Renal pelvis (tissue), 4 donors: ENCODE results near the gene NPM3. TPM values are rescaled to one million over a fixed set of nuclear protein-coding genes. Genes with fewer than 3 reads are reported as not detected.
"Not testable (repeated sequence)": the region's sequence is repeated elsewhere in the genome, so short reads cannot be mapped to it uniquely, and the experiment has no call there.

Source experiments
- DNase-seq: peaks from one replicate; pipeline ENCODE4 v3.0.0-alpha.2; 2013
- polyA plus RNA-seq, 3 donors: library from polyadenylated mRNA; unstranded; fragments of 120-200 nt; gene quantifications; one replicate each; pipeline ENCODE4 v1.2.1, GENCODE V29; 2013; ENCODE audit not compliant: insufficient read length in 3 of 3

NPM3 gene
- polyA plus RNA-seq, 3 donors = 54.7 to 68.9 (median 58.2) TPM

GRCh38 chr10:101816913-101817336, 33.7 kb upstream of the NPM3 start:
- DNase-seq = no peak

DNA sequence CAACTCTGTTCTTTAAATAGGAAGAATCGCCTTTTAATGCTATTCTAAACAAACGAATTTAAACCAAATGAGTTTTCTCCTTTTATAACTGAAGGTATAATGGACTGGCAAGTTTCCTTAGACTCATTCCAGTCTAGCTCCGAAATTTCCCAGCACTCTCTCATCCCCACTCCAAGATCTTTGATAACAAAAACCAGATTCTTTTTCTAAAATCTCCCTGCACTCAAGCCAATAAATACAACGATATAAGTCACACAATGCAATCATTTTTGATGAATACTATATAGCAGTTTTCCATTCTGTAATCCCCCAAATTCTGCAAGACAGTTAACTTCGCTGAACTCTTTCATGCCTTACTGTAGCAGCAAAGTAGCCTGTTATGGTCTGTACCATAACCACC, 33.1 kb upstream of the NPM3 start:
- no peak for DNase-seq

GRCh38 chr10:101814466-101815071, 31.3 kb upstream of the NPM3 start:
- DNase-seq = no peak

GRCh38 chr10:101812606-101813005, 29.4 kb upstream of the NPM3 start:
- DNase-seq = no peak

DNA sequence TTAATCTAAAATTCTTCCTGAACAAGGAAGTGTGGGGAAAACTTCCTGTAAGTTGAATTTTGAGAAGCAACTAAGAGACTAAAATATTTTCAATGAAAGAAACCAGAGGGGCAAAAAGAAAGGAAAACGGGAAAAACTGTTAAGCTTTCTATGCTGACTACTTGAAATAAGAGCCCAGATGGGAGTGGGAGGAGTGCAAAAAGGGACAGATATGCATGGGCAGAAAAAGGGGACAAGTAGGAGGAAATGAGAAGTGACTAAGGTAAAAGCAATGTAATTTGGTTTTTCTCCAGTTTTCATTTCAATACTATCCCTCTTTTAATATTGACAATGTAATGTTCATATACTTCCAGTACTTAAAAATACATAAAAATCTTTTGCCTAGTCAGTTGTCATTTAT, 23.9 kb upstream of the NPM3 start:
- DNase-seq = no peak

DNA sequence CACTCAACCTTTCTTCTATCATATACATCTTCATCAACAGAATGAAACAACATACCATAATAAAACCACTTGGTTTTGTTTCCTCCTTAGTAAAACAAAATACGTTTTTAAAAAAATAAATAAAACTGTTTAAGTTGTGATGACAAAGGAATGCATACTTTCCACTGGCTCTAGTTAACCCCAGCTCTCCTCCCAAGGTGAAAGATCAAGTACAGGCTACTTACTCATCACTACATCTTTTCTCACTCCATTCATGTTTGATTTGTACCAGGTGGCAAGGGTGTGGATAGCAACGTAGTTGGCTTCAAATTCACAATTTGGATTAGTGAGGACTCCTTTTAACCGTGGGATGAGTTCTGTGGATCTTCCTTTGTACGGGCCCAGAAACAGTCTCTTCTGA, 20.3 kb upstream of the NPM3 start:
- no peak for DNase-seq

GRCh38 chr10:101797403-101798059, 14.3 kb upstream of the NPM3 start:
- no peak for DNase-seq

DNA sequence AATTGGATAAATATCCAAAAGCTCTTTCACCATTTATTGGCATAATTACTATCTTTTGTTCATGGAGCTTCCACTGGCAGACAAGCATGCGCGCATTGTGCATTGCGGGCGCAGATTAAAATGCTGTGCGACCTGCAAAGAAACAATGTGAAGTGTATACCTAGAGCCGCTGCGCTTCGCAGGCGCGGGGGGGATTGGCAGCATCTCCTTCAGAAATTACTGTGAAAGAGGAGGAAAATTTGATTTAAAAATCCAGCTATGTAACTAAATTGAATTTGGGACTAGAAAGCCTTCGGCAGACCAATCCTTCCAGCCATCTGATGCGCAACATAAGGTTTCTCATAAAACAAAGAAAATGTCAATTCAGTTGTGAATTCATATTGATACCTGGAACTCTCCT, 10.3 kb upstream of the NPM3 start:
- DNase-seq = no peak

GRCh38 chr10:101789686-101790085, 6.4 kb upstream of the NPM3 start:
- no peak for DNase-seq

DNA sequence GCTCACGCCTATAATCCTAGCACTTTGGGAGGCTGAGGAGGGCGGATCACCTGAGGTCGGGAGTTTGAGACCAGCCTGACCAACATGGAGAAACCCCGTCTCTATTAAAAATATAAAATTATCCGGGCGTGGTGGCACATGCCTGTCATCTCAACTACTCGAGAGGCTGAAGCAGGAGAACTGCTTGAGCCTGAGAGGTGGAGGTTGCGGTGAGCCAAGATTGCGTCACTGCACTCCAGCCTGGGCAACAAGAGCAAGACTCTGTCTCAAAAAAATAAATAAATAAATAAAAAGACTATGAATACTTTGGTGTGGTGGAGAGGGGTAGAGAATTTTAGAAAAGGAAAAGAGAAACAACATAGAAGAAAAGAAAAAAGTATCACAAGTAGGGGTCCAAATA, 6.0 kb upstream of the NPM3 start:
- DNase-seq = not testable (repeated sequence)

DNA sequence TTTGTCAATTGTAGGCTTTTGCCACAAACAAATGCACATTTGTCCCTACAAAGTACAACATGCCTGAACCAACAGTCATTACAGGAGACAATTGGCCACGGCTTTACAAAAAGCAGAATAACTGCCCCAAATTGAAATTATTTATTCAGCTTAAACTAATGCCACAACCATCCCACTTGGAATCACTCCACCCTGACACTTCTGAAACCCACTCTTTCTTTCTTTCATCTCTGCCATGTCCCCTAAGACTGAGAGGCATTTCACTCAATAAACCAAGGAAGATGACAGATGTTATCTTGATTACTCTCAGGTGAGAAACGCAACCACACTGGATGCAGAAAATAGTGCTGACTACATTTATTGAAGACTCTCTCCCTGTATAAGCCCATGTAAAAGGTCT, 2.6 kb upstream of the NPM3 start:
- no peak for DNase-seq

- no peak for DNase-seq
Observed at GRCh38 chr10:101784558-101784957, 1.3 kb upstream of the NPM3 start.

- DNase-seq = no peak
Observed at GRCh38 chr10:101783736-101784118, 481 bp upstream of the NPM3 start.

DNA sequence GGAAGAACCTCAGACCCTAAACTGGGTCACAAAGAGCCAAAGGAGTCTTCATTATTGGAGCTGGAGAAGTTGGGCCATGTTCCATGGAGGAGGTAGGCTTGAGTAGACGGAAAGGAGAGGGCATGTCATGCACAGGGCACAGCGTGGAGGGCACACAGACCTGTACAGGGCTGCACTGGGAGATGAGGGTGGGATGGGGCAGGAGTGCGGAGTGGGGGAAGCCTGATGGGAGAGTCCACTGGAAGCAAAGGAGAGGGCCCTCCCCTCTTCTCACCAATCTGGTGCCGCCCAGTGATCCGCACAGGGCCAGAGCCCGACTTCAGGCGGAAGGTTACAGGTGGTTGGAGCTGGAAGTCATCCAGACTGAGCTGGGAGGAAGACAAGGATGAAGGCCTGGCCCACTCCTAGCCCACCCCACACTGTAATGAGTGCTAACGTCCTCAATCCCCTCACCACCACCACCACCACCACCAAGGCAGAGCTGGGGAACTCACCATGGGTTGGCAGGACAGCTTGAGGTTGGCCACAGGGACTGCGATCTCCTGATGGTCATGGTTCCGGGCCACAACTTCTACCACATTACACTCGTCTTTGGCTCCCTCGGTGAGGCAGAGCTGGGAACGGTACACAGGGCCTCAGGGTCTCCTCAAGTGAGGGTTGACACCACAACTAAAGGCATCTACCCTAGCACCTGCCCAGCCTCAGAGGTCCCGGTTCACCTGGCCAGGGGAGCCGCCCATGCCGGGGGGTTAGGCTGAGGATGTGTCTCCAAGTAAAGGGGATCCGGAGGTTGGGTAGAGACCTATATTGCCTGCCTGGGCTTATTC, 1.0 kb downstream of the NPM3 start:
- no peak for DNase-seq

DNA sequence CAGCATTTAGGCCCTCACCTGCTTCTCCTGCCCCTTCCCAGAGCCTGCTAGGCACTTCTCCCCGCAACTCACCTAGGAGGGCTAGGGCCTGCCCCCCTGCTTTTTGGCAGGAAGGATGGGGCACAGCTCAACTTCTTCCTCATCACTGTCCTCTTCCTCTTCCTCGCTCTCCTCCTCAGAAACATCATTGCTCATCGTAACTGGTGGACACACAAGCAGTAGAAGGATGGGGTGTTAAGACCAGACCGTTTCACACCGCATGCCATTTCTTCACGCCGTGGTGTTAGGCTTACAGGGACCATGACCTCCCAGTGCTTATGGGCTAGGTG, 1.6 kb downstream of the NPM3 start:
- DNase-seq = no peak

GRCh38 chr10:101780818-101781654, 2.2 kb downstream of the NPM3 start:
- no peak for DNase-seq

DNA sequence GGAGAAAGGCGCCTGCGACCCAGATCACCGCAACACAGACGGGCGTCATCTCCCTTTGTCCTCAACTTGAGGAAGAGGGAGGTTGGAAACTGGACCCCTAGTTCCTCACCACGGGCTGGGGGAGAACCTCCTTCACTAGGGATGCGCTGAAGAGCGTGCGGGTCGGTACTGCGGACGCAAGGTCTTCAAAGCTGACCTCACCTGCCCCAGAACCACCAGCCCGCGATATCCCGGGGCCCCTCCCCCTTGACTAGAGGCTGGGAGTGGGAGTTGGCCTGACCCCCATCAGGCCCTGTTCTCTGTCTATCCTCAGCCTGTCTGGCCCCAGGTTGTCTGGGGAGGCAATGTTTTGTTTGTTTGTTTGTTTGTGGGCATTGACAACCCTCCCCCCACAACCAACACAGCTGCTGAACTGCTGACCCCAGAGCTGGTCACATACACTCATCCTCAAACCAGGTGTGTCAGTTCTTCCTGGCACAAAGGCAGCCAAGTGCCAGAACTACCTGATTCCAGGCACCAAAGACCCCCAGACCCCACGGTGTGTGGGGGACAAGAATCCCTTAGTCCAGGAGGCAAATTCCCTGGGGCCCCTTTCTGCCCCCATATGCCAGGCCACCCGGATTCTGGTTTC, 2.9 kb downstream of the NPM3 start:
- DNase-seq = no peak

GRCh38 chr10:101779544-101780186, 3.6 kb downstream of the NPM3 start:
- DNase-seq = no peak

DNA sequence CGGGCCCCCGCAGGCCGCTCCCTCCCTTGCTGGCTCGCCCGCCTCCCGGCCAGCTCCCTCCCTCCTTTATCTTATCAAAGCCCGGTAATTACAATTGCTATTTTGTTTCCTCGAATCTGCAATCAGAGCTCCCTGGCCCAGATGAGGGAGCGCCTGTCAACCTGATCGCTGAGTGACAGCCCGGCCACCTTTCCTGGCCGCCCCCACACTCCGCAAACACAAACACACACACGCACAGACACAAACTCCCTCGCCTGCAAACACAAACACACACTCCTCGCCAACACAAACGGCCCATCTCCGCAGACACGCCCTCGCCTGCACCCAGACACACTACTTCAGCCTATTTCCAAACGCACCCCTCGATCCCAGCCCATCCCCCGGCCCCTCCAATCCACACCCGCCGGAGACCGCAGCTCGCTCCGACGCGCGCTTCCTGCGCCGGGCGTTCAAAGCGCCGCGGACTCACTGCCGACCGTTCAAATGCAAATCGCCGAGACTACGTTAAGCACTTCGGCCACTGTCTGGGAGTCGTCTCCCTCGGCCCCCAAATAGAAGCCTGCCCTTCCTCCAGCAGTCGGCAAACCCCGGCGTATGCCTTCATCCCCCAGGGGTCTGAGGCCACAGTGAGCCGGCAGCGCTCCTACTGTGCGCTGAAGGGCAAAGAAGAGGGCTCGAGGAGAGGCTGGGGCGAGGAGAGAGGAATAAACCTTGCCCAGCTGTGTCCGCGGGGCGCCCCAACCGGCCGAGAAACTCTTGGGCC, 4.3 kb downstream of the NPM3 start:
- DNase-seq = no peak

DNA sequence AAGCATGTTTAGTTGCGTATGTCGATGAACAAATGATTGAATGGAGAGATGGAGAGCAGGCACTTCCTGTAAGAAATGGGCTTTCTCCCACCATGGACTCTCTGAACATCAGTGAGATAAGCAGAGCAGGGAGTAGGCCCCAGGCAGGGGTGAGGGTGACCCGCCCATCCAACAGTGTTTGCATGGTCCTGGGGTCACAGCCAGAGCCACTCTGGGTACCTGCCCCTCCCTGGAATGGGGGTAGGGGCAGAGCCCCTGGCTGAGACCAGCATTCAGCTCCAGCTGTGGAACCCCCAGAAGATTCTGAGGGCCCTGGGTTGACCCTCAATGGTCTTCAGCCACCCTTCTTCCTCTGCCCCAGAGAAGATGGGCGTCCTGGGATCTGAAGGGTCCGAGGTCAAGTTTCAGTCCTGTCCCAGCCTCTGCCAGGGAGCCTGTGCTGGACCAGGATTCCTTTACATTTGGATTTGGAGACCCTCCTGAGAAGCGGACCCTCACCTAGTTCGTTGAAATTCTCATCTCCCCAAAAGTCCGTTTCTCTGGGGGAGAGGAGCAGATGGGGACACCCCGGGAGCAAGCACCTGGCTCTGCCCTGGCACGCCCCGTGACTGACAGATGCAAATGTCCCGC, 5.0 kb downstream of the NPM3 start:
- DNase-seq = no peak
